HG02884 (cell line): ENCODE results near the gene FAM184B.

Source experiments
- ATAC-seq: cut with Tn5 transposase; IDR thresholded peaks from one replicate; pipeline ENCODE4 v1.9.1; 2021; ENCODE audit warnings: mild to moderate bottlenecking, moderate library complexity; ENCODE audit not compliant: unreplicated experiment

The FAM184B gene

DNA sequence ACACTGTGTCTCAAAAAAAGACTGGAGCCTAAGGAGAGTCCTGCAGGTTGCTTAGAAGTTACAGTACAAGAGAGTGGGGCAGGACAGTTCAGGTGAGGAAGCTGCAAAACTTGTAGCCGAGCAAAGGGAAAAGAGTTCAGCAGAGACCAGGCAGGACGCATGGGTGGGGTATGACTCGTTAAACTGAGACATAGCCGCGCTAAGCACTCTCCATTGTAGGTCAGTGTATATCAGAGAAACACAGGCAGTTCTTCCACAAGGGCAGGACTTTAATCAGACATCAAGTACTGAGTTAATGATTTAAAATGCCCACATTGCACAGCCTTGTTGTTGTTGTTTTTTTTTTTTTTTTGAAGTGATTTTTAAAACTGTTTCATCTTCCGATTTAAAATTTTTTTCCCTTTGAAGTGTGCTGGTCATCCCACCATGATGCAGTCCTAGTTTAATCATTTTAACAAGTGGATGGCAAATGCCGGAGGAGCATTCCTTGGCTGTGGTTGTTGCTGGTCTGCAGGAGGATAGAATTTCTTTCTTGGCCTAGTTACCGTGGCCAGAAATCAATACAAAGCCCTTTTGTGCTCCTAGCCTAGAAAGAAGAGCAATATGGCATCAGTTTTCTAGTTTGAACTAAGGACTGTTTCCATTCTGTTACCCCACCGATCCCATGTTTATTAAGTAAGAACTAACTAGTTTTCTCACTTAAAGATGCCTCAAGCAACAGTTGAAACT, 194.2 kb downstream of the FAM184B start:
- ATAC-seq = no peak

GRCh38 chr4:17584521-17585213, 196.8 kb downstream of the FAM184B start:
- ATAC-seq = no peak

GRCh38 chr4:17583941-17584340, 197.5 kb downstream of the FAM184B start:
- no peak for ATAC-seq

DNA sequence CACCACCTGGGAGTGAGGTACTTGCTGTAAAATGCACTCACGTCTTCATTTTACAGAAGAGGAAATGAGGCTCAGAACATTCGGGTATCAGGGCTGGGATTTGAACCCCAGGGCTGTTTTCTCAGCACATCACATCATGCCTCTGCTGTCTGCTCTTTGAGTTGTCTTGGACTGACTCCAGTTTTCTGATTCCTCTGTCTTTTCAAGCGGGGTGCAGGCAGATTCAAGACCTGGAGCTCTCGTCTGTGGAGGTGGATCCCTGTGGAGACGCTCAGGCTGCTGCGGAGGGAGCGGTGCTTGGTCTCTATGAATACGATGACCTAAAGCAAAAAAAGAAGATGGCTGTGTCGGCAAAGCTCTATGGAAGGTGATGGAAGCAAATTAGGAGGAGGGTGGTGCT, 198.1 kb downstream of the FAM184B start:
- no peak for ATAC-seq

DNA sequence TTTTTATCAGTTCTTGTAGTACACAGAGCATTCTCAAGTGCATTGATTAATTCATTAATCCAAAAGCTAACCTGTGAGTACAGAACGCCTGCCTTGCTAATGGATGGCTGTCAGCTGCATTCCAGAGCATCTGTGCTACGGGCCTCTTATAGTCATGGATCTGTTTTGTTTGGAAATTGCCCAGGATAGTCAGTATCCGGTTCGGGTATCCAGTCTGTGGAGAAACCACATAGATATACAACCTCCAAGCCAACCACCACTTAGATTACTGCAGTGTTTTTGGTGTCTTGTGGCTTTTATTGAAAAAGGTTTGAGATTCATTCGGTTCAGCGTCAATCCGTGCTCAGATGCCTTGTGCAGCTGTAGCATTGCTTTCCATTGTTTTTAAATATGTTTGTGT, 200.5 kb downstream of the FAM184B start:
- no peak for ATAC-seq
